Endometrial microvascular endothelial cells (primary cell): Measurements from ENCODE around the gene SS18L1. TPM values are rescaled to one million over a fixed set of nuclear protein-coding genes. Genes with fewer than 3 reads are reported as not detected.

ENCODE experiments used
- in situ Hi-C: cut with HindIII; loops from 2 replicates; pipeline ENCODE4 v1.10.0; 2017; ENCODE audit warnings: low sequenced_read_pairs, low pct_unique_long_range_greater_than_20kb; ENCODE audit errors: inconsistent ontology term
- total RNA-seq: library from RNA; depleted of rRNA; stranded (reverse); fragments of >200 nt; gene quantifications from one replicate; pipeline ENCODE4 v1.2.3, GENCODE V29; 2015; ENCODE audit errors: inconsistent ontology term

The SS18L1 gene
- total RNA-seq, 1 donor from 2014 or later, result 3.1 TPM

GRCh38 chr20:62182469-62183425 lies 39.2 kb downstream of the SS18L1 start, which contains the start of gene MTG2:
TSS of gene MTG2 (plus strand) at chr20:62183028. CDS start at chr20:62193421, 10,393 bp downstream.
- in situ Hi-C loops, result no loop called here

- in situ Hi-C loops, result no loop called here
Measured at GRCh38 chr20:62183426-62184142, 40.0 kb downstream of the SS18L1 start.

GRCh38 chr20:62186096-62186426 lies 42.5 kb downstream of the SS18L1 start:
- in situ Hi-C loops, result no loop called here

- in situ Hi-C loops, result no loop called here
Measured at GRCh38 chr20:62186887-62187866, 43.6 kb downstream of the SS18L1 start.

- in situ Hi-C loops, result no loop called here
Measured at GRCh38 chr20:62190639-62191411, 47.3 kb downstream of the SS18L1 start.

GRCh38 chr20:62191781-62192559 lies 48.4 kb downstream of the SS18L1 start:
- in situ Hi-C loops, result no loop called here

GRCh38 chr20:62192635-62193034 lies 49.1 kb downstream of the SS18L1 start:
- in situ Hi-C loops, result no loop called here

GRCh38 chr20:62193079-62194025 lies 49.8 kb downstream of the SS18L1 start:
- in situ Hi-C loops, result no loop called here

GRCh38 chr20:62195075-62195405 lies 51.5 kb downstream of the SS18L1 start:
- in situ Hi-C loops, result no loop called here

- in situ Hi-C loops, result no loop called here
Measured at GRCh38 chr20:62195736-62196135, 52.2 kb downstream of the SS18L1 start.

GRCh38 chr20:62196286-62196685 lies 52.7 kb downstream of the SS18L1 start:
- in situ Hi-C loops, result no loop called here

GRCh38 chr20:62197311-62197710 lies 53.7 kb downstream of the SS18L1 start:
- in situ Hi-C loops, result no loop called here

- in situ Hi-C loops, result no loop called here
Measured at GRCh38 chr20:62197801-62198200, 54.2 kb downstream of the SS18L1 start.

GRCh38 chr20:62198496-62198895 lies 54.9 kb downstream of the SS18L1 start:
- in situ Hi-C loops, result no loop called here

GRCh38 chr20:62198931-62199330 lies 55.4 kb downstream of the SS18L1 start:
- in situ Hi-C loops, result no loop called here

GRCh38 chr20:62200491-62201172 lies 57.1 kb downstream of the SS18L1 start:
- in situ Hi-C loops, result no loop called here
